H1 (cell line): ENCODE data around the gene ULK3. TPM values are rescaled to one million over a fixed set of nuclear protein-coding genes. Genes with fewer than 3 reads are reported as not detected.

ENCODE experiments used
- CTCF ChIA-PET: fragments of 300-600 bp; sonication (Branson Sonifier 250); formaldehyde crosslinking; loops from one replicate; lab custom pipeline; 2021; ENCODE audit not compliant: partially characterized antibody; lab: Charles Lee
- POLR2A ChIA-PET: fragments of 300-600 bp; sonication (Branson Sonifier 250); formaldehyde crosslinking; loops from one replicate; lab custom pipeline; 2021; ENCODE audit warnings: inconsistent platforms; ENCODE audit not compliant: partially characterized antibody; lab: Charles Lee
- DNase-seq, 2 experiments: peaks; one replicate each; pipeline versions ENCODE4 v3.0.0 to v3.0.0-alpha.2; 2010 to 2022; ENCODE audit warnings: low spot score in 2 of 2, low read depth in 1 of 2, mixed read lengths in 1 of 2
- FAIRE-seq: peaks from 2 replicates; lab custom pipeline; 2011; peaks lifted over from hg19 to GRCh38; lab: Jason Lieb, UNC
- H2AFZ ChIP-seq: 2 replicates; pipeline ENCODE4 v1.8.1; 2012; ENCODE audit warnings: low read length, inconsistent platforms
- H2AK5ac ChIP-seq: 2 replicates; pipeline ENCODE4 v1.6.1; 2013; ENCODE audit warnings: low read depth, low read length
- H2BK120ac ChIP-seq: replicated peaks from 2 replicates; pipeline ENCODE3; 2013; ENCODE audit warnings: low read depth, low read length, inconsistent platforms
- H2BK12ac ChIP-seq: 2 replicates; pipeline ENCODE4 v1.6.1; 2013; ENCODE audit warnings: low read depth, low read length
- H2BK15ac ChIP-seq: 2 replicates; pipeline ENCODE4 v1.6.1; 2013; ENCODE audit warnings: low read length
- H2BK20ac ChIP-seq: 2 replicates; pipeline ENCODE4 v1.6.1; 2013; ENCODE audit warnings: low read length
- H2BK5ac ChIP-seq: 2 replicates; pipeline ENCODE4 v1.6.1; 2013; ENCODE audit warnings: low read depth, low read length
- H3K14ac ChIP-seq: 2 replicates; pipeline ENCODE4 v1.6.1; 2013; ENCODE audit warnings: inconsistent platforms; ENCODE audit not compliant: insufficient read length
- H3K18ac ChIP-seq: 2 replicates; pipeline ENCODE4 v1.6.1; 2013; ENCODE audit warnings: low read length; ENCODE audit errors: extremely low read depth
- H3K23ac ChIP-seq: 2 replicates; pipeline ENCODE4 v1.6.1; 2013; ENCODE audit warnings: inconsistent platforms; ENCODE audit not compliant: insufficient read length
- H3K23me2 ChIP-seq: 2 replicates; pipeline ENCODE4 v1.6.1; 2013; ENCODE audit warnings: low read depth, low read length
- H3K27ac ChIP-seq: 2 replicates; pipeline ENCODE4 v1.6.1; 2011; ENCODE audit warnings: low read depth, low read length, inconsistent platforms
- H3K27me3 ChIP-seq, 4 experiments: replicated peaks in 1 of 4; 1 replicate in 1 of 4; 2 replicates in 3 of 4; pipeline versions ENCODE4 v1.6.1 to v1.8.1; 2011 to 2013; ENCODE audit warnings: low read length in 3 of 4, mild to moderate bottlenecking in 3 of 4, inconsistent platforms in 2 of 4, mixed read lengths in 2 of 4, moderate library complexity in 1 of 4; ENCODE audit not compliant: control insufficient read depth in 3 of 4, insufficient read depth in 3 of 4; ENCODE audit errors: extremely low read depth in 1 of 4
- H3K36me3 ChIP-seq, 4 experiments: 2 replicates each; pipeline versions ENCODE4 v1.6.1 to v1.8.1; 2011 to 2013; ENCODE audit warnings: mild to moderate bottlenecking in 4 of 4, low read length in 3 of 4, moderate library complexity in 2 of 4, control low read depth in 1 of 4, inconsistent platforms in 1 of 4; ENCODE audit not compliant: insufficient read depth in 4 of 4, control insufficient read depth in 2 of 4
- H3K4ac ChIP-seq: replicated peaks from 2 replicates; pipeline ENCODE3; 2013; ENCODE audit warnings: low read length, low read depth, mixed read lengths, inconsistent platforms; ENCODE audit not compliant: insufficient read length
- H3K4me1 ChIP-seq, 4 experiments: replicated peaks in 1 of 4; 1 replicate in 1 of 4; 2 replicates in 3 of 4; pipeline versions ENCODE4 v1.6.1 to v1.8.1; 2011 to 2013; ENCODE audit warnings: low read length in 3 of 4, inconsistent platforms in 2 of 4, mixed read lengths in 1 of 4; ENCODE audit not compliant: insufficient read depth in 4 of 4, control insufficient read depth in 3 of 4
- H3K4me2 ChIP-seq, 2 experiments: 2 replicates each; pipeline versions ENCODE4 v1.6.1 to v1.8.1; 2011 to 2013; ENCODE audit warnings: low read depth in 2 of 2, low read length in 2 of 2, control low read depth in 1 of 2, inconsistent platforms in 1 of 2, mild to moderate bottlenecking in 1 of 2; ENCODE audit not compliant: insufficient read depth in 1 of 2
- H3K4me3 ChIP-seq, 4 experiments: fragments of 200-600, 300-600 bp in 1 of 4; sonication (generic), shearing (Covaris generic), sonication (Bioruptor Twin) in 1 of 4; 2 replicates each; pipeline versions ENCODE4 v1.5.1 to v1.8.1; 2011 to 2016; ENCODE audit warnings: low read length in 4 of 4, low read depth in 3 of 4, control low read depth in 2 of 4, inconsistent platforms in 2 of 4, mild to moderate bottlenecking in 2 of 4, mixed read lengths in 1 of 4, moderate library complexity in 1 of 4; ENCODE audit not compliant: insufficient read depth in 2 of 4; ENCODE audit errors: extremely low read depth in 1 of 4
- H3K56ac ChIP-seq: replicated peaks from 2 replicates; pipeline ENCODE3; 2013; ENCODE audit warnings: low read depth, mild to moderate bottlenecking, mixed read lengths, low read length, inconsistent platforms; ENCODE audit not compliant: insufficient read length
- H3K79me1 ChIP-seq: 2 replicates; pipeline ENCODE4 v1.6.1; 2013; ENCODE audit warnings: low read depth, low read length, control low read depth
- H3K79me2 ChIP-seq, 2 experiments: 2 replicates each; pipeline versions ENCODE4 v1.6.1 to v1.8.1; 2012 to 2013; ENCODE audit warnings: low read length in 2 of 2, mild to moderate bottlenecking in 2 of 2, inconsistent platforms in 1 of 2; ENCODE audit not compliant: insufficient read depth in 2 of 2, control insufficient read depth in 1 of 2
- H3K9ac ChIP-seq, 4 experiments: replicated peaks in 1 of 4; 1 replicate in 1 of 4; 2 replicates in 3 of 4; pipeline versions ENCODE4 v1.6.1 to v1.8.1; 2011 to 2013; ENCODE audit warnings: low read depth in 3 of 4, low read length in 3 of 4, control low read depth in 2 of 4, mild to moderate bottlenecking in 2 of 4, moderate library complexity in 2 of 4, inconsistent platforms in 1 of 4; ENCODE audit errors: extremely low read depth in 1 of 4
- H3K9me3 ChIP-seq, 2 experiments: 2 replicates each; pipeline versions ENCODE4 v1.6.1 to v1.8.1; 2012 to 2013; ENCODE audit warnings: mild to moderate bottlenecking in 2 of 2, moderate library complexity in 2 of 2, control low read depth in 1 of 2, inconsistent platforms in 1 of 2, low read depth in 1 of 2, low read length in 1 of 2, mixed read lengths in 1 of 2; ENCODE audit not compliant: insufficient read depth in 2 of 2
- H4K20me1 ChIP-seq, 2 experiments: replicated peaks in 1 of 2; 2 replicates each; pipeline versions ENCODE3 to v1.8.1; 2011 to 2013; ENCODE audit warnings: inconsistent platforms in 2 of 2, low read length in 2 of 2, mild to moderate bottlenecking in 1 of 2; ENCODE audit not compliant: insufficient read depth in 2 of 2, control insufficient read depth in 1 of 2
- H4K5ac ChIP-seq: 2 replicates; pipeline ENCODE4 v1.6.1; 2013; ENCODE audit warnings: low read length, low read depth, mixed read lengths, inconsistent platforms; ENCODE audit not compliant: insufficient read length
- H4K8ac ChIP-seq: 2 replicates; pipeline ENCODE4 v1.8.0; 2013; ENCODE audit warnings: mild to moderate bottlenecking, moderate library complexity, low read length, inconsistent platforms; ENCODE audit not compliant: insufficient read depth; ENCODE audit errors: extremely low read depth
- H4K91ac ChIP-seq: replicated peaks from 2 replicates; pipeline ENCODE3; 2013; ENCODE audit warnings: low read length, mixed read lengths, inconsistent platforms; ENCODE audit not compliant: insufficient read length
- CEBPB ChIP-seq: IDR thresholded peaks from 2 replicates; pipeline ENCODE4 v1.6.1; 2012; ENCODE audit warnings: low read depth, low read length
- CHD1 ChIP-seq: IDR thresholded peaks from 2 replicates; pipeline ENCODE4 v1.6.1; 2012; ENCODE audit warnings: low read depth, low read length, improper control_type of control experiment
- GABPA ChIP-seq: IDR thresholded peaks from 2 replicates; pipeline ENCODE4 v1.6.1; 2011; ENCODE audit warnings: mild to moderate bottlenecking, low read length, moderate library complexity, borderline replicate concordance; ENCODE audit not compliant: insufficient read depth
- JUN ChIP-seq: IDR thresholded peaks from 2 replicates; pipeline ENCODE4 v1.6.1; 2011; ENCODE audit warnings: low read depth, mild to moderate bottlenecking, improper control_type of control experiment, low read length
- KDM1A ChIP-seq: fragments of 200-600, 300-600 bp; sonication (generic); IDR thresholded peaks from 2 replicates; pipeline ENCODE4 v1.7.1; 2016; ENCODE audit warnings: mild to moderate bottlenecking, low read length, borderline replicate concordance
- KDM5A ChIP-seq: fragments of 200-600 bp; IDR thresholded peaks from 2 replicates; pipeline ENCODE4 v1.7.1; 2012; ENCODE audit warnings: mild to moderate bottlenecking, low read length, inconsistent platforms, mixed read lengths
- MAX ChIP-seq: IDR thresholded peaks from 2 replicates; pipeline ENCODE4 v1.6.1; 2012; ENCODE audit warnings: inconsistent platforms
- PHF8 ChIP-seq: fragments of 200-600 bp; sonication (generic); conservative IDR thresholded peaks from 2 replicates; pipeline ENCODE4 v1.7.1; 2012; ENCODE audit warnings: low read depth, mild to moderate bottlenecking, inconsistent platforms, low read length, moderate library complexity
- SIN3A ChIP-seq, 2 experiments: IDR thresholded peaks in 1 of 2; conservative IDR thresholded peaks in 1 of 2; 2 replicates each; pipeline ENCODE4 v1.6.1; 2011 to 2012; ENCODE audit warnings: low read length in 2 of 2, improper control_type of control experiment in 1 of 2, low read depth in 1 of 2, mild to moderate bottlenecking in 1 of 2
- whole genome bisulfite sequencing, 2 experiments: shearing (Covaris generic) in 1 of 2; methylation state at CpG; one replicate each; pipeline versions ENCODE4 v1.1.6 to v1.1.7; 2013 to 2015; ENCODE audit warnings: low lambda C conversion rate in 2 of 2, mixed read lengths in 2 of 2, inconsistent platforms in 1 of 2, low coverage in 1 of 2, missing lambda C conversion rate in 1 of 2; ENCODE audit not compliant: insufficient replicate concordance in 2 of 2, insufficient coverage in 1 of 2, insufficient read length in 1 of 2; ENCODE audit errors: extremely low coverage in 1 of 2, missing lambda C conversion rate in 1 of 2; 5-methylcytosine and 5-hydroxymethylcytosine counted together
- polyA plus RNA-seq, 7 experiments: library from polyadenylated mRNA; depleted of rRNA in 3 of 7; stranded (reverse) in 5 of 7; unstranded in 2 of 7; fragments of >200 nt in 5 of 7; fragments of 200-250 nt in 2 of 7; gene quantifications; 1 replicate in 5 of 7; 2 replicates in 1 of 7; 4 replicates in 1 of 7; pipeline versions ENCODE4 v1.2.1 to v1.2.3, GENCODE V29; 2011 to 2013; ENCODE audit warnings: missing spikeins in 2 of 7, mixed read lengths in 2 of 7
- total RNA-seq: library from RNA; stranded (reverse); fragmentation: NEBNext Ultra II Directional; extraction: Animal tissue kit (Norgen Biotek cat#: 25700); gene quantifications from 2 replicates; pipeline ENCODE4 v1.2.1, GENCODE V29; 2021

ULK3 gene
- total and polyA plus RNA-seq, 2 of the 8 experiments (the other 6 are each of a cell fraction or from before 2014, with no cell fraction given) = 27.1 to 34.4 TPM

- peaks cover 4 to 47% (median 29%) of the 10 kb centered on the region in 4 experiments for H3K27me3 ChIP-seq
- no peak overlapping the region for H3K4ac ChIP-seq
- no peak overlapping the region for H2BK120ac ChIP-seq
- H3K4me3 ChIP-seq = peak overlapping the region in 1 of 4 experiments; percentile 41; a peak in 2 of 8 replicates
- 0 out of 2 replicates have a peak, but pooled peaks cover 4% of the 10 kb centered on the region for H3K23me2 ChIP-seq
- H4K91ac ChIP-seq = no peak overlapping the region
- H2AK5ac ChIP-seq = no peak overlapping the region
- 0 out of 2 replicates have a peak overlapping the region, but pooled peaks have one; percentile 27 for H2BK12ac ChIP-seq
- no peak overlapping the region for H4K5ac ChIP-seq
- no peaks in the 10 kb centered on the region for H3K36me3 ChIP-seq
- WGBS, 2 experiments = 78% methylated on average over 7 of the region's 10 CpGs; no CpG with 5 or more reads in 1 of the 2 experiments
- H2BK15ac ChIP-seq = no peak overlapping the region
- H3K79me1 ChIP-seq = no peaks in the 10 kb centered on the region
- no peak overlapping the region for H4K8ac ChIP-seq
- no peak overlapping the region for H2AFZ ChIP-seq
- H3K18ac ChIP-seq = no peak overlapping the region
- peaks cover 0 to 2% of the 10 kb centered on the region in 2 experiments for H4K20me1 ChIP-seq
- H3K56ac ChIP-seq = no peak overlapping the region
- ChIA-PET CTCF (interaction anchor here (0.5 to 15.7 kb wide), 20 partner anchors 10 to 341 kb away, joined by 3 to 135 read pairs (median 5); partner anchors contain the start of genes CSK and LMAN1L), POLR2A (interaction anchor here (1.1 to 3.1 kb wide), 6 partner anchors 10 to 66 kb away, joined by 3 to 12 read pairs (median 7); partner anchors contain the start of genes LMAN1L and ULK3)
- no peak overlapping the region for H2BK20ac ChIP-seq
- H3K79me2 ChIP-seq = no peaks in the 10 kb centered on the region
- no peak overlapping the region for H3K23ac ChIP-seq
- DNase-seq (no peak), FAIRE-seq (no peak)
- no peaks in the 10 kb centered on the region for H3K9me3 ChIP-seq
- H3K4me1 ChIP-seq = peaks cover 0 to 14% (median 5%) of the 10 kb centered on the region in 4 experiments; a peak in 4 of 7 replicates
- TF ChIP-seq CEBPB (no peak), JUN (no peak), SIN3A (conservative IDR thresholded peaks at IDR 0.05 in 1 of 2, IDR thresholded peaks at IDR 0.05 in 1 of 2; ENCODE audit: low read depth in 1 of 2, low read length in 2 of 2) (no peak), CHD1 (no peak), MAX (no peak), KDM5A (no peak), KDM1A (no peak), PHF8 (no peak), GABPA (no peak)
- H3K4me2 ChIP-seq = peak overlapping the region; percentile 58 to 61
- no peak overlapping the region for H3K27ac ChIP-seq
- no peak overlapping the region for H3K14ac ChIP-seq
- H2BK5ac ChIP-seq = no peak overlapping the region
- H3K9ac ChIP-seq = no peak overlapping the region
Observed at GRCh38 chr15:74825866-74826265, 17.1 kb downstream of the ULK3 start.
